IMR-90 (cell line): ENCODE measurements around the gene MYH6. TPM values are rescaled to one million over a fixed set of nuclear protein-coding genes. Genes with fewer than 3 reads are reported as not detected.

Experiments used
- ATAC-seq: fragments of 200-7000 bp; cut with Tn5 transposase; 2 replicates; pipeline ENCODE4 v1.9.1; 2020; ENCODE audit warnings: low read depth, mild to moderate bottlenecking, moderate library complexity
- BruUV-seq: library from RNA; stranded (reverse); fragments of 400-500 nt; replicated peaks from 2 replicates; lab custom pipeline; 2021; lab: Mats Ljungman, UMichigan
- CTCF ChIA-PET: fragments of 300-600 bp; formaldehyde crosslinking; extraction: SDS; loops from one replicate; lab custom pipeline; 2021; ENCODE audit warnings: antibody characterized with exemption; lab: Yijun Ruan, JAX
- POLR2A ChIA-PET: fragments of 300-600 bp; sonication (Branson Sonifier 250); formaldehyde crosslinking; loops from one replicate; lab custom pipeline; 2022; ENCODE audit warnings: antibody characterized with exemption; ENCODE audit not compliant: unreplicated experiment; lab: Charles Lee
- DNase-seq: peaks from one replicate; pipeline ENCODE4 v3.0.0; 2013
- H2AFZ ChIP-seq: replicated peaks from 2 replicates; pipeline ENCODE3; 2013; ENCODE audit warnings: low read length, mild to moderate bottlenecking; ENCODE audit not compliant: poor library complexity
- H2AK5ac ChIP-seq: 2 replicates; pipeline ENCODE4 v1.6.1; 2013; ENCODE audit warnings: low read depth, low read length, inconsistent platforms
- H2AK9ac ChIP-seq: replicated peaks from 2 replicates; pipeline ENCODE3; 2013; ENCODE audit warnings: mild to moderate bottlenecking, low read depth, low read length, moderate library complexity; ENCODE audit not compliant: poor library complexity
- H2BK120ac ChIP-seq: 2 replicates; pipeline ENCODE4 v1.6.1; 2013; ENCODE audit warnings: low read depth, low read length, inconsistent platforms
- H2BK15ac ChIP-seq: 3 replicates; pipeline ENCODE4 v1.6.1; 2013; ENCODE audit warnings: low read depth, low read length, inconsistent platforms
- H2BK20ac ChIP-seq: 2 replicates; pipeline ENCODE4 v1.6.1; 2013; ENCODE audit warnings: low read depth, mild to moderate bottlenecking, inconsistent platforms, low read length, moderate library complexity
- H2BK5ac ChIP-seq: 2 replicates; pipeline ENCODE4 v1.6.1; 2013; ENCODE audit warnings: mild to moderate bottlenecking, low read depth, low read length, inconsistent platforms; ENCODE audit not compliant: poor library complexity, severe bottlenecking
- H3K14ac ChIP-seq: replicated peaks from 2 replicates; pipeline ENCODE4 v1.6.1; 2013; ENCODE audit warnings: low read depth, low read length, inconsistent platforms
- H3K18ac ChIP-seq: 2 replicates; pipeline ENCODE4 v1.6.1; 2013; ENCODE audit warnings: low read depth, low read length, control low read depth
- H3K23ac ChIP-seq: 2 replicates; pipeline ENCODE4 v1.6.1; 2013; ENCODE audit warnings: low read depth, low read length, inconsistent platforms
- H3K27ac ChIP-seq: 2 replicates; pipeline ENCODE4 v1.5.1; 2013; ENCODE audit warnings: mild to moderate bottlenecking, control low read depth, low read length; ENCODE audit not compliant: insufficient read depth
- H3K27me3 ChIP-seq: 2 replicates; pipeline ENCODE4 v1.6.1; 2013; ENCODE audit warnings: low read length; ENCODE audit not compliant: control insufficient read depth, insufficient read depth
- H3K36me3 ChIP-seq: 2 replicates; pipeline ENCODE4 v1.6.1; 2013; ENCODE audit warnings: low read length, mixed read lengths; ENCODE audit not compliant: control insufficient read depth, insufficient read depth
- H3K4ac ChIP-seq: 2 replicates; pipeline ENCODE4 v1.6.1; 2013; ENCODE audit warnings: low read depth, low read length, inconsistent platforms
- H3K4me1 ChIP-seq: 2 replicates; pipeline ENCODE4 v1.6.1; 2013; ENCODE audit warnings: low read length, mixed read lengths; ENCODE audit not compliant: control insufficient read depth, insufficient read depth
- H3K4me2 ChIP-seq: 2 replicates; pipeline ENCODE4 v1.6.1; 2013; ENCODE audit warnings: low read depth, mild to moderate bottlenecking, control low read depth, low read length, moderate library complexity
- H3K4me3 ChIP-seq: 2 replicates; pipeline ENCODE4 v1.5.1; 2013; ENCODE audit warnings: low read depth, mild to moderate bottlenecking, control low read depth, low read length, moderate library complexity; ENCODE audit not compliant: insufficient read depth
- H3K56ac ChIP-seq: 2 replicates; pipeline ENCODE4 v1.6.1; 2013; ENCODE audit warnings: low read length, inconsistent platforms; ENCODE audit not compliant: insufficient read depth; ENCODE audit errors: extremely low read depth
- H3K79me1 ChIP-seq, 2 experiments: 2 replicates each; pipeline ENCODE4 v1.6.1; 2013; ENCODE audit warnings: low read length in 2 of 2, inconsistent platforms in 1 of 2, low read depth in 1 of 2
- H3K9ac ChIP-seq: 2 replicates; pipeline ENCODE4 v1.6.1; 2013; ENCODE audit warnings: low read depth, low read length, control low read depth
- H3K9me1 ChIP-seq: 2 replicates; pipeline ENCODE4 v1.6.1; 2013; ENCODE audit warnings: low read length, inconsistent platforms; ENCODE audit not compliant: insufficient read depth
- H3K9me3 ChIP-seq: 2 replicates; pipeline ENCODE4 v1.6.1; 2013; ENCODE audit warnings: low read length; ENCODE audit not compliant: control insufficient read depth, insufficient read depth
- H4K20me1 ChIP-seq: 2 replicates; pipeline ENCODE4 v1.6.1; 2013; ENCODE audit warnings: low read length, inconsistent platforms; ENCODE audit not compliant: insufficient read depth
- H4K5ac ChIP-seq: 2 replicates; pipeline ENCODE4 v1.6.1; 2013; ENCODE audit warnings: mild to moderate bottlenecking, low read depth, low read length, control low read depth
- H4K8ac ChIP-seq, 2 experiments: 2 replicates each; pipeline ENCODE4 v1.6.1; 2013; ENCODE audit warnings: low read depth in 2 of 2, low read length in 2 of 2, control low read depth in 1 of 2, inconsistent platforms in 1 of 2
- H4K91ac ChIP-seq: 2 replicates; pipeline ENCODE4 v1.6.1; 2013; ENCODE audit warnings: low read depth, low read length, inconsistent platforms; ENCODE audit not compliant: insufficient read depth
- CHD1 ChIP-seq: IDR thresholded peaks from 2 replicates; pipeline ENCODE4 v1.6.1; 2012; ENCODE audit warnings: low read depth, low read length, improper control_type of control experiment
- FOS ChIP-seq: fragments of 150-350 bp; IDR thresholded peaks from 2 replicates; pipeline ENCODE4 v1.6.1; 2016; ENCODE audit warnings: low read depth, low read length
- MAFK ChIP-seq: IDR thresholded peaks from 2 replicates; pipeline ENCODE4 v1.6.1; 2012; ENCODE audit warnings: low read depth, low read length, improper control_type of control experiment
- MAZ ChIP-seq: IDR thresholded peaks from 2 replicates; pipeline ENCODE4 v1.6.1; 2012; ENCODE audit warnings: low read depth, mild to moderate bottlenecking, low read length, improper control_type of control experiment, moderate library complexity, borderline replicate concordance
- MXI1 ChIP-seq: IDR thresholded peaks from 2 replicates; pipeline ENCODE4 v1.6.1; 2012; ENCODE audit warnings: low read depth, mild to moderate bottlenecking, low read length, moderate library complexity, borderline replicate concordance
- NFE2L2 ChIP-seq: fragments of 150-350 bp; IDR thresholded peaks from 2 replicates; pipeline ENCODE4 v1.6.1; 2016; ENCODE audit warnings: low read depth, mild to moderate bottlenecking, low read length
- RCOR1 ChIP-seq: IDR thresholded peaks from 2 replicates; pipeline ENCODE4 v1.6.1; 2012; ENCODE audit warnings: mild to moderate bottlenecking, low read length, improper control_type of control experiment; ENCODE audit not compliant: insufficient replicate concordance
- WGBS, 2 experiments: methylation state at CpG; one replicate each; pipeline versions ENCODE4 v1.1.5 to v1.1.7; 2013; ENCODE audit warnings: missing lambda C conversion rate in 2 of 2; ENCODE audit not compliant: insufficient read length in 1 of 2; ENCODE audit errors: extremely low coverage in 2 of 2; 5-methylcytosine and 5-hydroxymethylcytosine counted together
- dilution Hi-C: fragments of 300-500 bp; cut with HindIII; formaldehyde crosslinking; loops from one replicate; pipeline ENCODE4 v1.14.3; 2018; ENCODE audit warnings: low sequenced_read_pairs; ENCODE audit not compliant: unreplicated experiment
- in situ Hi-C: fragments of 300-500 bp; cut with MboI; formaldehyde crosslinking; loops from 3 replicates; pipeline ENCODE4 v1.14.3; 2019; ENCODE audit warnings: low sequenced_read_pairs, inconsistent platforms, mixed read lengths
- intact Hi-C: fragments of 100-400 bp; cut with micrococcal nuclease; formaldehyde crosslinking; loops from 2 replicates; pipeline ENCODE4 v1.10.0; 2022
- polyA plus RNA-seq, 3 experiments: library from polyadenylated mRNA; depleted of rRNA; stranded (reverse); fragments of >200 nt; gene quantifications; 2 replicates each; pipeline ENCODE4 v1.2.3, GENCODE V29; 2012; ENCODE audit warnings: low replicate concordance in 1 of 3
- total RNA-seq: library from RNA; depleted of rRNA; stranded (reverse); fragments of >200 nt; gene quantifications from 2 replicates; pipeline ENCODE4 v1.2.3, GENCODE V29; 2012

The MYH6 gene
- total and polyA plus RNA-seq, 2 of the 4 experiments (the other 2 are of a cell fraction): not detected

DNA sequence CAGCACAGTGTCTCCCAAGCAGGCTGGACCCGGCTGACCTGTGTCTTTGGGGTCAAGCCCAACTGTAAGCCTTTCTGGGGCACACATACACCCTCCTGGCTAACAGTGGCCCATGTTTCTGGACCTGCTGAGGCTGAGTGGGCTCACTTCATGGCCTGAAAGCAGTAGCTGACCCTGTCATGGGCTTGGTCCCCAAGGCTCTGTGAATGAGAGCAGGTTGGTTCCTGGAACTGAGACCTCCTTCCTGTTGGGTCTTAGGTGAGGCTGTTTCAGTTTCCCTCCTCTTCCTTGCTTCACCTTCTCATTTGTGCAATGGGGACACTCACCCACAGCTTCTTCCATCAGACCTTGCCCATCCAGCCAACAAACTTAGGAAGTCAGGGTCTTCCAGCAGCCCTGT lies 36.2 kb downstream of the MYH6 start:
- no peak overlapping the region for H3K27ac ChIP-seq
- no peak overlapping the region for H3K18ac ChIP-seq
- H3K56ac ChIP-seq: no peak overlapping the region
- no peak for DNase-seq
- no peak overlapping the region for H2BK120ac ChIP-seq
- H3K9me3 ChIP-seq: no peaks in the 10 kb centered on the region
- H4K91ac ChIP-seq: no peak overlapping the region
- H4K8ac ChIP-seq: no peak overlapping the region
- intact Hi-C loops (no loop called here), dilution Hi-C loops (no loop called here), in situ Hi-C loops (loop anchor here (10.0 kb wide), 1 partner anchor 47 kb away; the partner anchor contains the start of gene PABPN1)
- CTCF ChIA-PET: no interaction called here
- H3K14ac ChIP-seq: no peak overlapping the region
- H3K79me1 ChIP-seq: no peaks in the 10 kb centered on the region
- H2AK9ac ChIP-seq: no peak overlapping the region
- H3K4me1 ChIP-seq: peaks cover 3% of the 10 kb centered on the region; the same call in 1 of the 2 replicates
- H2AK5ac ChIP-seq: no peak overlapping the region
- no peak overlapping the region for H2AFZ ChIP-seq
- no CpG with 5 or more reads among the region's 1 CpG for WGBS, 2 experiments
- H3K9ac ChIP-seq: no peak overlapping the region
- H3K4me3 ChIP-seq: no peak overlapping the region
- H3K4me2 ChIP-seq: no peak overlapping the region
- no peak for ATAC-seq
- BruUV-seq: no TSS peak
- H4K20me1 ChIP-seq: no peaks in the 10 kb centered on the region
- POLR2A ChIA-PET: no interaction called here
- H4K5ac ChIP-seq: no peak overlapping the region
- H3K36me3 ChIP-seq: no peaks in the 10 kb centered on the region
- H3K23ac ChIP-seq: no peak overlapping the region
- H2BK20ac ChIP-seq: no peak overlapping the region
- H3K27me3 ChIP-seq: peaks cover 42% of the 10 kb centered on the region
- H2BK5ac ChIP-seq: no peak overlapping the region
- H3K4ac ChIP-seq: no peak overlapping the region
- no peak overlapping the region for H2BK15ac ChIP-seq
- H3K9me1 ChIP-seq: peaks cover 5% of the 10 kb centered on the region; the same call in 1 of the 2 replicates
- TF ChIP-seq FOS: no peak
- TF ChIP-seq MXI1: no peak
- TF ChIP-seq MAFK: no peak
- TF ChIP-seq CHD1: no peak
- no peak for TF ChIP-seq NFE2L2
- TF ChIP-seq MAZ: no peak
- no peak for TF ChIP-seq RCOR1
